Measurements from ENCODE around the gene STH.
"Not testable (repeated sequence)": the region's sequence is repeated elsewhere in the genome, so short reads cannot be mapped to it uniquely, and the experiment has no call there.

Gene STH

DNA sequence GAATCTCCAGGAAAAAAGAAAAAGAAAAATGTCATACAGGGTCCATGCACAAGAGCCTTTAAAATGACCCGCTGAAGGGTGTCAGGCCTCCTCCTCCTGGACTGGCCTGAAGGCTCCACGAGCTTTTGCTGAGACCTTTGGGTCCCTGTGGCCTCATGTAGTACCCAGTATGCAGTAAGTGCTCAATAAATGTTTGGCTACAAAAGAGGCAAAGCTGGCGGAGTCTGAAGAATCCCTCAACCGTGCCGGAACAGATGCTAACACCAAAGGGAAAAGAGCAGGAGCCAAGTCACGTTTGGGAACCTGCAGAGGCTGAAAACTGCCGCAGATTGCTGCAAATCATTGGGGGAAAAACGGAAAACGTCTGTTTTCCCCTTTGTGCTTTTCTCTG lies 845 bp downstream of the STH start:
- Histone ChIP-seq H3K27me3 (ENCODE audit: control insufficient read depth, insufficient read depth, low read length) (no peaks in the 10 kb centered on the region), H3K9me3 (ENCODE audit: control insufficient read depth, low read depth, low read length) (no peaks in the 10 kb centered on the region), H3K27ac (ENCODE audit: low read length) (no peak overlapping the region)

DNA sequence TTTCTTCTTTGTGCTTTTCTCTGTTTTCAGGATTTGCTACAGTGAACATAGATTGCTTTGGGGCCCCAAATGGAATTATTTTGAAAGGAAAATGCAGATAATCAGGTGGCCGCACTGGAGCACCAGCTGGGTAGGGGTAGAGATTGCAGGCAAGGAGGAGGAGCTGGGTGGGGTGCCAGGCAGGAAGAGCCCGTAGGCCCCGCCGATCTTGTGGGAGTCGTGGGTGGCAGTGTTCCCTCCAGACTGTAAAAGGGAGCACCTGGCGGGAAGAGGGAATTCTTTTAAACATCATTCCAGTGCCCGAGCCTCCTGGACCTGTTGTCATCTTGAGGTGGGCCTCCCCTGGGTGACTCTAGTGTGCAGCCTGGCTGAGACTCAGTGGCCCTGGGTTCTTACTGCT lies 1.2 kb downstream of the STH start:
- H3K36me3 ChIP-seq (ENCODE audit: control insufficient read depth, low read depth, low read length): no peaks in the 10 kb centered on the region
- H3K27ac ChIP-seq (ENCODE audit: low read length): no peak overlapping the region
- H3K9me3 ChIP-seq (ENCODE audit: control insufficient read depth, low read depth, low read length): no peaks in the 10 kb centered on the region
- H3K9ac ChIP-seq (ENCODE audit: low read length): no peak overlapping the region
- H3K4me3 ChIP-seq (ENCODE audit: low read length): no peak overlapping the region
- H3K27me3 ChIP-seq (ENCODE audit: control insufficient read depth, insufficient read depth, low read length): no peaks in the 10 kb centered on the region
- no peaks in the 10 kb centered on the region for H3K4me1 ChIP-seq (ENCODE audit: control insufficient read depth, low read depth, low read length)

More for the DNA sequence above, 845 bp downstream of the STH start:
- Histone ChIP-seq H3K36me3 (ENCODE audit: control insufficient read depth, low read depth, low read length) (no peaks in the 10 kb centered on the region), H3K4me1 (ENCODE audit: control insufficient read depth, low read depth, low read length) (no peaks in the 10 kb centered on the region), H3K4me3 (ENCODE audit: low read length) (no peak overlapping the region), H3K9ac (ENCODE audit: low read length) (no peak overlapping the region)

DNA sequence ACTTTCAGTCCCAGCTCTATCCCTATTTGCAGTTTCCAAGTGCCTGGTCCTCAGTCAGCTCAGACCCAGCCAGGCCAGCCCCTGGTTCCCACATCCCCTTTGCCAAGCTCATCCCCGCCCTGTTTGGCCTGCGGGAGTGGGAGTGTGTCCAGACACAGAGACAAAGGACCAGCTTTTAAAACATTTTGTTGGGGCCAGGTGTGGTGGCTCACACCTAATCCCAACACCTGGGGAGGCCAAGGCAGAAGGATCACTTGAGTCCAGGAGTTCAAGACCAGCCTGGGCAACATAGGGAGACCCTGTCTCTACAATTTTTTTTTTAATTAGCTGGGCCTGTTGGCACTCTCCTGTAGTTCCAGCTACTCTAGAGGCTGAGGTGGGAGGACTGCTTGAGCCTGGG lies 1.7 kb downstream of the STH start:
- Histone ChIP-seq H3K36me3 (ENCODE audit: control insufficient read depth, low read depth, low read length) (no peaks in the 10 kb centered on the region), H3K9ac (ENCODE audit: low read length) (no peak overlapping the region), H3K4me1 (ENCODE audit: control insufficient read depth, low read depth, low read length) (no peaks in the 10 kb centered on the region), H3K27ac (ENCODE audit: low read length) (no peak overlapping the region), H3K27me3 (ENCODE audit: control insufficient read depth, insufficient read depth, low read length) (no peaks in the 10 kb centered on the region), H3K9me3 (ENCODE audit: control insufficient read depth, low read depth, low read length) (no peaks in the 10 kb centered on the region), H3K4me3 (ENCODE audit: low read length) (no peak overlapping the region)

DNA sequence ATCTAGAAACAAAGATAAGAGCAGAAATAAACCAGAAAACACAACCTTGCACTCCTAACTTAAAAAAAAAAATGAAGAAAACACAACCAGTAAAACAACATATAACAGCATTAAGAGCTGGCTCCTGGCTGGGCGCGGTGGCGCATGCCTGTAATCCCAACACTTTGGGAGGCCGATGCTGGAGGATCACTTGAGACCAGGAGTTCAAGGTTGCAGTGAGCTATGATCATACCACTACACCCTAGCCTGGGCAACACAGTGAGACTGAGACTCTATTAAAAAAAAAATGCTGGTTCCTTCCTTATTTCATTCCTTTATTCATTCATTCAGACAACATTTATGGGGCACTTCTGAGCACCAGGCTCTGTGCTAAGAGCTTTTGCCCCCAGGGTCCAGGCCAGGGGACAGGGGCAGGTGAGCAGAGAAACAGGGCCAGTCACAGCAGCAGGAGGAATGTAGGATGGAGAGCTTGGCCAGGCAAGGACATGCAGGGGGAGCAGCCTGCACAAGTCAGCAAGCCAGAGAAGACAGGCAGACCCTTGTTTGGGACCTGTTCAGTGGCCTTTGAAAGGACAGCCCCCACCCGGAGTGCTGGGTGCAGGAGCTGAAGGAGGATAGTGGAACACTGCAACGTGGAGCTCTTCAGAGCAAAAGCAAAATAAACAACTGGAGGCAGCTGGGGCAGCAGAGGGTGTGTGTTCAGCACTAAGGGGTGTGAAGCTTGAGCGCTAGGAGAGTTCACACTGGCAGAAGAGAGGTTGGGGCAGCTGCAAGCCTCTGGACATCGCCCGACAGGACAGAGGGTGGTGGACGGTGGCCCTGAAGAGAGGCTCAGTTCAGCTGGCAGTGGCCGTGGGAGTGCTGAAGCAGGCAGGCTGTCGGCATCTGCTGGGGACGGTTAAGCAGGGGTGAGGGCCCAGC lies 2.6 kb downstream of the STH start:
- H3K27me3 ChIP-seq (ENCODE audit: control insufficient read depth, insufficient read depth, low read length): no peaks in the 10 kb centered on the region
- H3K9me3 ChIP-seq (ENCODE audit: control insufficient read depth, low read depth, low read length): no peaks in the 10 kb centered on the region
- H3K9ac ChIP-seq (ENCODE audit: low read length): no peak overlapping the region
- no peaks in the 10 kb centered on the region for H3K4me1 ChIP-seq (ENCODE audit: control insufficient read depth, low read depth, low read length)
- H3K36me3 ChIP-seq (ENCODE audit: control insufficient read depth, low read depth, low read length): no peaks in the 10 kb centered on the region
- no peak overlapping the region for H3K4me3 ChIP-seq (ENCODE audit: low read length)
- no peak overlapping the region for H3K27ac ChIP-seq (ENCODE audit: low read length)

DNA sequence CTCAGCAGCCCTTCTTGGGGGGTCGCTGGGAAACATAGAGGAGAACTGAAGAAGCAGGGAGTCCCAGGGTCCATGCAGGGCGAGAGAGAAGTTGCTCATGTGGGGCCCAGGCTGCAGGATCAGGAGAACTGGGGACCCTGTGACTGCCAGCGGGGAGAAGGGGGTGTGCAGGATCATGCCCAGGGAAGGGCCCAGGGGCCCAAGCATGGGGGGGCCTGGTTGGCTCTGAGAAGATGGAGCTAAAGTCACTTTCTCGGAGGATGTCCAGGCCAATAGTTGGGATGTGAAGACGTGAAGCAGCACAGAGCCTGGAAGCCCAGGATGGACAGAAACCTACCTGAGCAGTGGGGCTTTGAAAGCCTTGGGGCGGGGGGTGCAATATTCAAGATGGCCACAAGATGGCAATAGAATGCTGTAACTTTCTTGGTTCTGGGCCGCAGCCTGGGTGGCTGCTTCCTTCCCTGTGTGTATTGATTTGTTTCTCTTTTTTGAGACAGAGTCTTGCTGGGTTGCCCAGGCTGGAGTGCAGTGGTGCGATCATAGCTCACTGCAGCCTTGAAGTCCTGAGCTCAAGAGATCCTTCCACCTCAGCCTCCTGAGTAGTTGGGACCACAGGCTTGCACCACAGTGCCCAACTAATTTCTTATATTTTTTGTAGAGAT lies 3.4 kb downstream of the STH start:
- Histone ChIP-seq H3K27me3 (ENCODE audit: control insufficient read depth, insufficient read depth, low read length) (no peaks in the 10 kb centered on the region), H3K36me3 (ENCODE audit: control insufficient read depth, low read depth, low read length) (no peaks in the 10 kb centered on the region), H3K27ac (ENCODE audit: low read length) (no peak overlapping the region), H3K4me1 (ENCODE audit: control insufficient read depth, low read depth, low read length) (no peaks in the 10 kb centered on the region), H3K4me3 (ENCODE audit: low read length) (no peak overlapping the region), H3K9me3 (ENCODE audit: control insufficient read depth, low read depth, low read length) (no peaks in the 10 kb centered on the region), H3K9ac (ENCODE audit: low read length) (no peak overlapping the region)

DNA sequence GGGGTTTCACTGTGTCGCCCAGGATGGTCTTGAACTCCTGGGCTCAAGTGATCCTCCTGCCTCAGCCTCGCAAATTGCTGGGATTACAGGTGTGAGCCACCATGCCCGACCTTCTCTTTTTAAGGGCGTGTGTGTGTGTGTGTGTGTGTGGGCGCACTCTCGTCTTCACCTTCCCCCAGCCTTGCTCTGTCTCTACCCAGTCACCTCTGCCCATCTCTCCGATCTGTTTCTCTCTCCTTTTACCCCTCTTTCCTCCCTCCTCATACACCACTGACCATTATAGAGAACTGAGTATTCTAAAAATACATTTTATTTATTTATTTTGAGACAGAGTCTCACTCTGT lies 3.9 kb downstream of the STH start:
- Histone ChIP-seq H3K9ac (ENCODE audit: low read length) (no peak overlapping the region), H3K9me3 (ENCODE audit: control insufficient read depth, low read depth, low read length) (no peaks in the 10 kb centered on the region), H3K27me3 (ENCODE audit: control insufficient read depth, insufficient read depth, low read length) (no peaks in the 10 kb centered on the region), H3K4me3 (ENCODE audit: low read length) (no peak overlapping the region), H3K27ac (ENCODE audit: low read length) (no peak overlapping the region), H3K36me3 (ENCODE audit: control insufficient read depth, low read depth, low read length) (no peaks in the 10 kb centered on the region), H3K4me1 (ENCODE audit: control insufficient read depth, low read depth, low read length) (no peaks in the 10 kb centered on the region)

DNA sequence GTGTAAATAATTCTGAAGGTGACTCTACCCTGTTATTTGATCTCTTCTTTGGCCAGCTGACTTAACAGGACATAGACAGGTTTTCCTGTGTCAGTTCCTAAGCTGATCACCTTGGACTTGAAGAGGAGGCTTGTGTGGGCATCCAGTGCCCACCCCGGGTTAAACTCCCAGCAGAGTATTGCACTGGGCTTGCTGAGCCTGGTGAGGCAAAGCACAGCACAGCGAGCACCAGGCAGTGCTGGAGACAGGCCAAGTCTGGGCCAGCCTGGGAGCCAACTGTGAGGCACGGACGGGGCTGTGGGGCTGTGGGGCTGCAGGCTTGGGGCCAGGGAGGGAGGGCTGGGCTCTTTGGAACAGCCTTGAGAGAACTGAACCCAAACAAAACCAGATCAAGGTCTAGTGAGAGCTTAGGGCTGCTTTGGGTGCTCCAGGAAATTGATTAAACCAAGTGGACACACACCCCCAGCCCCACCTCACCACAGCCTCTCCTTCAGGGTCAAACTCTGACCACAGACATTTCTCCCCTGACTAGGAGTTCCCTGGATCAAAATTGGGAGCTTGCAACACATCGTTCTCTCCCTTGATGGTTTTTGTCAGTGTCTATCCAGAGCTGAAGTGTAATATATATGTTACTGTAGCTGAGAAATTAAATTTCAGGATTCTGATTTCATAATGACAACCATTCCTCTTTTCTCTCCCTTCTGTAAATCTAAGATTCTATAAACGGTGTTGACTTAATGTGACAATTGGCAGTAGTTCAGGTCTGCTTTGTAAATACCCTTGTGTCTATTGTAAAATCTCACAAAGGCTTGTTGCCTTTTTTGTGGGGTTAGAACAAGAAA lies 5.1 kb downstream of the STH start:
- Histone ChIP-seq H3K27me3 (ENCODE audit: control insufficient read depth, insufficient read depth, low read length) (no peaks in the 10 kb centered on the region), H3K9me3 (ENCODE audit: control insufficient read depth, low read depth, low read length) (no peaks in the 10 kb centered on the region), H3K9ac (ENCODE audit: low read length) (no peak overlapping the region), H3K4me3 (ENCODE audit: low read length) (no peak overlapping the region), H3K4me1 (ENCODE audit: control insufficient read depth, low read depth, low read length) (no peaks in the 10 kb centered on the region), H3K36me3 (ENCODE audit: control insufficient read depth, low read depth, low read length) (no peaks in the 10 kb centered on the region), H3K27ac (ENCODE audit: low read length) (no peak overlapping the region)

DNA sequence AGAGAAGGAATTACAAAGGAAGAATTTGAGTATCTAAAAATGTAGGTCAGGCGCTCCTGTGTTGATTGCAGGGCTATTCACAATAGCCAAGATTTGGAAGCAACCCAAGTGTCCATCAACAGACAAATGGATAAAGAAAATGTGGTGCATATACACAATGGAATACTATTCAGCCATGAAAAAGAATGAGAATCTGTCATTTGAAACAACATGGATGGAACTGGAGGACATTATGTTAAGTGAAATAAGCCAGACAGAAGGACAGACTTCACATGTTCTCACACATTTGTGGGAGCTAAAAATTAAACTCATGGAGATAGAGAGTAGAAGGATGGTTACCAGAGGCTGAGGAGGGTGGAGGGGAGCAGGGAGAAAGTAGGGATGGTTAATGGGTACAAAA lies 7.0 kb downstream of the STH start:
- not testable (repeated sequence) for H3K36me3 ChIP-seq (ENCODE audit: control insufficient read depth, low read depth, low read length); H3K4me3 ChIP-seq (ENCODE audit: low read length); H3K9me3 ChIP-seq (ENCODE audit: control insufficient read depth, low read depth, low read length); H3K27ac ChIP-seq (ENCODE audit: low read length); H3K4me1 ChIP-seq (ENCODE audit: control insufficient read depth, low read depth, low read length); H3K9ac ChIP-seq (ENCODE audit: low read length); H3K27me3 ChIP-seq (ENCODE audit: control insufficient read depth, insufficient read depth, low read length)

DNA sequence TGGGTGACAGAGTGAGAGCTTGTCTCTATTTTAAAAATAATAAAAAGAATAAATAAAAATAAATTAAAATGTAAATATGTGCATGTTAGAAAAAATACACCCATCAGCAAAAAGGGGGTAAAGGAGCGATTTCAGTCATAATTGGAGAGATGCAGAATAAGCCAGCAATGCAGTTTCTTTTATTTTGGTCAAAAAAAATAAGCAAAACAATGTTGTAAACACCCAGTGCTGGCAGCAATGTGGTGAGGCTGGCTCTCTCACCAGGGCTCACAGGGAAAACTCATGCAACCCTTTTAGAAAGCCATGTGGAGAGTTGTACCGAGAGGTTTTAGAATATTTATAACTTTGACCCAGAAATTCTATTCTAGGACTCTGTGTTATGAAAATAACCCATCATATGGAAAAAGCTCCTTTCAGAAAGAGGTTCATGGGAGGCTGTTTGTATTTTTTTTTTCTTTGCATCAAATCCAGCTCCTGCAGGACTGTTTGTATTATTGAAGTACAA lies 8.5 kb downstream of the STH start:
- Histone ChIP-seq H3K4me1 (ENCODE audit: control insufficient read depth, low read depth, low read length) (no peaks in the 10 kb centered on the region), H3K9me3 (ENCODE audit: control insufficient read depth, low read depth, low read length) (no peaks in the 10 kb centered on the region), H3K4me3 (ENCODE audit: low read length) (no peak overlapping the region), H3K36me3 (ENCODE audit: control insufficient read depth, low read depth, low read length) (no peaks in the 10 kb centered on the region), H3K27ac (ENCODE audit: low read length) (no peak overlapping the region), H3K27me3 (ENCODE audit: control insufficient read depth, insufficient read depth, low read length) (no peaks in the 10 kb centered on the region), H3K9ac (ENCODE audit: low read length) (no peak overlapping the region)

DNA sequence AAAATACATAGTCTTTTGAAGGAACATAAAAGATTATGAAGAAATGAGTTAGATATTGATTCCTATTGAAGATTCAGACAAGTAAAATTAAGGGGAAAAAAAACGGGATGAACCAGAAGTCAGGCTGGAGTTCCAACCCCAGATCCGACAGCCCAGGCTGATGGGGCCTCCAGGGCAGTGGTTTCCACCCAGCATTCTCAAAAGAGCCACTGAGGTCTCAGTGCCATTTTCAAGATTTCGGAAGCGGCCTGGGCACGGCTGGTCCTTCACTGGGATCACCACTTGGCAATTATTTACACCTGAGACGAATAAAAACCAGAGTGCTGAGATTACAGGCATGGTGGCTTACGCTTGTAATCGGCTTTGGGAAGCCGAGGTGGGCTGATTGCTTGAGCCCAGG lies 9.5 kb downstream of the STH start:
- Histone ChIP-seq H3K4me3 (ENCODE audit: low read length) (no peak overlapping the region), H3K27ac (ENCODE audit: low read length) (no peak overlapping the region), H3K4me1 (ENCODE audit: control insufficient read depth, low read depth, low read length) (no peaks in the 10 kb centered on the region), H3K9ac (ENCODE audit: low read length) (no peak overlapping the region), H3K27me3 (ENCODE audit: control insufficient read depth, insufficient read depth, low read length) (no peaks in the 10 kb centered on the region), H3K9me3 (ENCODE audit: control insufficient read depth, low read depth, low read length) (no peaks in the 10 kb centered on the region), H3K36me3 (ENCODE audit: control insufficient read depth, low read depth, low read length) (no peaks in the 10 kb centered on the region)

Data from iPS-18a (cell line).